Type B pancreatic cell (in vitro differentiated cells): ENCODE measurements around the gene PTPRM. TPM values are rescaled to one million over a fixed set of nuclear protein-coding genes. Genes with fewer than 3 reads are reported as not detected.

Source experiments
- DNase-seq: peaks from one replicate; pipeline ENCODE4 v3.0.0; 2021; ENCODE audit warnings: mixed read lengths; ENCODE audit not compliant: unreplicated experiment; ENCODE audit errors: extremely low spot score
- H3K27ac Mint-ChIP-seq: 2 replicates; pipeline ENCODE4 v1.8.0; 2021; ENCODE audit warnings: mild to moderate bottlenecking, mixed read lengths
- H3K27me3 Mint-ChIP-seq: 2 replicates; pipeline ENCODE4 v1.8.0; 2021; ENCODE audit warnings: mixed read lengths
- H3K36me3 Mint-ChIP-seq: 2 replicates; pipeline ENCODE4 v1.8.0; 2021; ENCODE audit warnings: mixed read lengths
- H3K4me1 Mint-ChIP-seq: one replicate; pipeline ENCODE4 v1.8.0; 2021; ENCODE audit warnings: mixed read lengths; ENCODE audit not compliant: unreplicated experiment
- H3K4me3 Mint-ChIP-seq: 2 replicates; pipeline ENCODE4 v1.8.0; 2021; ENCODE audit warnings: mild to moderate bottlenecking, mixed read lengths
- H3K9me3 Mint-ChIP-seq: 2 replicates; pipeline ENCODE4 v1.8.0; 2021; ENCODE audit warnings: mixed read lengths
- CTCF ChIP-seq: fragments of 200-600 bp; sonication (generic); conservative IDR thresholded peaks from 2 replicates; pipeline ENCODE4 v1.5.0; 2021; ENCODE audit warnings: antibody characterized with exemption, mild to moderate bottlenecking
- total RNA-seq: library from RNA; stranded (reverse); gene quantifications from 2 replicates; pipeline ENCODE4 v1.2.1, GENCODE V29; 2021; ENCODE audit warnings: low replicate concordance

The PTPRM gene
- total RNA-seq, 1 donor from 2014 or later, result 18.6 TPM

- peaks cover 13% of the 10 kb centered on the region for H3K4me1 Mint-ChIP-seq
- DNase-seq, result no peak
- no peaks in the 10 kb centered on the region for H3K9me3 Mint-ChIP-seq
- H3K4me3 Mint-ChIP-seq, result no peak overlapping the region
- TF ChIP-seq CTCF, result no peak
- peaks cover 14% of the 10 kb centered on the region for H3K27me3 Mint-ChIP-seq
- H3K36me3 Mint-ChIP-seq, result no peaks in the 10 kb centered on the region
- no peak overlapping the region for H3K27ac Mint-ChIP-seq
Observed at GRCh38 chr18:7619676-7620075, 52.6 kb downstream of the PTPRM start.

- no peak overlapping the region for H3K27ac Mint-ChIP-seq
- peaks cover 10% of the 10 kb centered on the region for H3K4me1 Mint-ChIP-seq
- DNase-seq, result no peak
Observed at GRCh38 chr18:7622721-7623120, 55.6 kb downstream of the PTPRM start.

GRCh38 chr18:7623681-7624080 lies 56.6 kb downstream of the PTPRM start:
- H3K4me1 Mint-ChIP-seq, result peaks cover 4% of the 10 kb centered on the region
- no peak for DNase-seq
- TF ChIP-seq CTCF, result no peak
- no peaks in the 10 kb centered on the region for H3K36me3 Mint-ChIP-seq
- peaks cover 7% of the 10 kb centered on the region for H3K27me3 Mint-ChIP-seq
- H3K4me3 Mint-ChIP-seq, result no peak overlapping the region
- H3K9me3 Mint-ChIP-seq, result no peaks in the 10 kb centered on the region
- no peak overlapping the region for H3K27ac Mint-ChIP-seq

More at GRCh38 chr18:7622721-7623120, 55.6 kb downstream of the PTPRM start:
- no peaks in the 10 kb centered on the region for H3K36me3 Mint-ChIP-seq
- peaks cover 12% of the 10 kb centered on the region for H3K27me3 Mint-ChIP-seq
- H3K9me3 Mint-ChIP-seq, result no peaks in the 10 kb centered on the region
- H3K4me3 Mint-ChIP-seq, result no peak overlapping the region
- no peak for TF ChIP-seq CTCF

DNA sequence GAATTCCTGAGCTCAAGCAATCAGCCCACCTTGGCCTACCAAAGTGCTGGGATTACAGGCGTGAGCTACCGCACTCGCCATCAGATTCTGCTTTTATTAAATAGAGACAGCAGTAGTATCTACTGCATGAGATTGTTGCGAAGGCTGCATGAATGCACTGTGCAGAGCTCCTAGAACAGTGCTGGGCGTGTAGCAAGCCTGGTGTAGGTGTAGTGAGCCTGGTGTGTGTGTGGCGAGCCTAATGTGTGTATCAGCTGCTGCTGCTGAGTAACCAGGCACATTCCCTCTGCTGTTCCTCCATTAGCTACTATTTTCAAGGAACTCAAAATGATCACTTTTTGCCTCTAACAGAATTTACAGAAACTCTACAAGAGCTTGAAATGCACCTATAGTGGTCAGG lies 57.6 kb downstream of the PTPRM start:
- H3K4me3 Mint-ChIP-seq, result no peak overlapping the region
- TF ChIP-seq CTCF, result no peak
- DNase-seq, result no peak
- H3K27ac Mint-ChIP-seq, result no peak overlapping the region
- no peaks in the 10 kb centered on the region for H3K4me1 Mint-ChIP-seq
- H3K27me3 Mint-ChIP-seq, result peaks cover 3% of the 10 kb centered on the region
- H3K36me3 Mint-ChIP-seq, result no peaks in the 10 kb centered on the region
- peaks cover 5% of the 10 kb centered on the region for H3K9me3 Mint-ChIP-seq

GRCh38 chr18:7626175-7626921 lies 59.2 kb downstream of the PTPRM start:
- H3K4me3 Mint-ChIP-seq, result no peak overlapping the region
- no peaks in the 10 kb centered on the region for H3K27me3 Mint-ChIP-seq
- no peak for TF ChIP-seq CTCF
- H3K27ac Mint-ChIP-seq, result no peak overlapping the region
- H3K4me1 Mint-ChIP-seq, result no peaks in the 10 kb centered on the region
- no peaks in the 10 kb centered on the region for H3K36me3 Mint-ChIP-seq
- no peak for DNase-seq
- peaks cover 8% of the 10 kb centered on the region for H3K9me3 Mint-ChIP-seq
